ENCODE data around the gene SEC14L3. TPM values are rescaled to one million over a fixed set of nuclear protein-coding genes. Genes with fewer than 3 reads are reported as not detected.

Gene SEC14L3
- total and polyA plus RNA-seq, 2 donors (not counting 3 experiments of a cell fraction or from before 2014, with no cell fraction given), result not detected

- dilution Hi-C loops (cut with MboI; ENCODE audit: extremely low pct_ligation_motif_present, low sequenced_read_pairs), result no loop called here
- no peaks in the 10 kb centered on the region for H3K79me2 ChIP-seq (ENCODE audit: control insufficient read depth, insufficient read depth, low read length)
Measured at GRCh38 chr22:30416403-30416802, 55.4 kb downstream of the SEC14L3 start.

More at GRCh38 chr22:30416403-30416802, 55.4 kb downstream of the SEC14L3 start:
- BruUV-seq (replicated peaks), result no TSS peak
- H3K4me2 ChIP-seq (ENCODE audit: insufficient read depth, low read length), result no peak overlapping the region
- peaks cover 13 to 40% of the 10 kb centered on the region in 2 experiments for H3K36me3 ChIP-seq (ENCODE audit: control insufficient read depth in 2 of 2, extremely low read depth in 1 of 2, insufficient read depth in 2 of 2, low read length in 2 of 2)
- H3K9ac ChIP-seq (replicated peaks; ENCODE audit: extremely low read depth, insufficient read depth, low read length), result no peak overlapping the region
- no peak overlapping the region for H3K27ac ChIP-seq (ENCODE audit: insufficient read depth, low read depth, low read length)
- ChIA-PET CTCF (no interaction called here), POLR2A (no interaction called here)
- no peak overlapping the region for H3K4me3 ChIP-seq (replicated peaks in 1 of 3; ENCODE audit: insufficient read depth in 1 of 3, low read depth in 1 of 3, low read length in 3 of 3)
- peaks cover 19% of the 10 kb centered on the region for H3K4me1 ChIP-seq (ENCODE audit: control insufficient read depth, extremely low read depth, insufficient read depth, low read length)
- intact Hi-C loops (cut with micrococcal nuclease), result no loop called here
- H3K9me1 ChIP-seq (replicated peaks; ENCODE audit: control insufficient read depth, extremely low read depth, insufficient read depth, low read length), result no peaks in the 10 kb centered on the region
- no peaks in the 10 kb centered on the region for H3K9me3 ChIP-seq (replicated peaks; ENCODE audit: control insufficient read depth, insufficient read depth, low read length)
- DNase-seq (ENCODE audit: low read depth, low spot score), result no peak
- no peaks in the 10 kb centered on the region for H4K20me1 ChIP-seq (replicated peaks; ENCODE audit: control insufficient read depth, extremely low read depth, insufficient read depth, low read length)
- H3K27me3 ChIP-seq (ENCODE audit: control insufficient read depth in 2 of 2, insufficient read depth in 2 of 2, low read length in 2 of 2), result no peaks in the 10 kb centered on the region
- no peak for TF ChIP-seq POLR2AphosphoS5 (IDR thresholded peaks at IDR 0.05; ENCODE audit: insufficient read depth, low read depth, low read length)
- TF ChIP-seq FOS (IDR thresholded peaks at IDR 0.05; ENCODE audit: borderline replicate concordance, insufficient read depth, low read length), result no peak
- TF ChIP-seq GATA2 (IDR thresholded peaks at IDR 0.05; ENCODE audit: insufficient read depth, insufficient read length, low read depth, low read length), result no peak
- TF ChIP-seq MAX (IDR thresholded peaks at IDR 0.05; ENCODE audit: insufficient read depth, insufficient read length), result no peak
- TF ChIP-seq MYC (IDR thresholded peaks at IDR 0.05; ENCODE audit: low read depth, low read length), result no peak
- no peak for TF ChIP-seq CTCF (IDR thresholded peaks at IDR 0.05; ENCODE audit: extremely low read depth in 1 of 2, insufficient read depth in 1 of 2, low read depth in 1 of 2, low read length in 2 of 2)
- no peak for TF ChIP-seq POLR2A (IDR thresholded peaks at IDR 0.05; ENCODE audit: low read depth, low read length)
- TF ChIP-seq JUN (IDR thresholded peaks at IDR 0.05; ENCODE audit: borderline replicate concordance, insufficient read depth, insufficient read length, low read depth), result no peak
- no peak for TF ChIP-seq EZH2 (IDR thresholded peaks at IDR 0.05; ENCODE audit: borderline replicate concordance, low read depth, low read length, severe bottlenecking)
- no peak overlapping the region for H2AFZ ChIP-seq (ENCODE audit: low read depth, low read length)
- no peak for FAIRE-seq
